HG03280 (cell line): ENCODE measurements around the gene TMEM44.
A peak's percentile ranks its signal among the peaks of the same experiment; 100 is the strongest.

ENCODE experiments used
- ATAC-seq: cut with Tn5 transposase; IDR thresholded peaks from one replicate; pipeline ENCODE4 v1.9.1; 2021; ENCODE audit warnings: mild to moderate bottlenecking, moderate library complexity; ENCODE audit not compliant: unreplicated experiment

The TMEM44 gene

GRCh38 chr3:194582196-194582905 is 50.9 kb downstream of the TMEM44 start:
- ATAC-seq: no peak

- ATAC-seq: no peak
Measured at GRCh38 chr3:194579091-194579606, 54.1 kb downstream of the TMEM44 start.

- ATAC-seq: no peak
Measured at GRCh38 chr3:194577986-194578905, 55.0 kb downstream of the TMEM44 start.

GRCh38 chr3:194575484-194576210 is 57.6 kb downstream of the TMEM44 start:
- no peak for ATAC-seq

GRCh38 chr3:194574639-194575483 is 58.4 kb downstream of the TMEM44 start:
- no peak for ATAC-seq

- peak; percentile 88 for ATAC-seq
Measured at GRCh38 chr3:194573680-194574437, 59.4 kb downstream of the TMEM44 start.

- ATAC-seq: no peak
Measured at GRCh38 chr3:194572944-194573491, 60.2 kb downstream of the TMEM44 start.

GRCh38 chr3:194572143-194572789 is 61.0 kb downstream of the TMEM44 start:
- no peak for ATAC-seq

GRCh38 chr3:194571491-194572142 is 61.6 kb downstream of the TMEM44 start:
- ATAC-seq: no peak

GRCh38 chr3:194570898-194571297 is 62.3 kb downstream of the TMEM44 start:
- ATAC-seq: no peak

- ATAC-seq: no peak
Measured at GRCh38 chr3:194570235-194570634, 63.0 kb downstream of the TMEM44 start.

- no peak for ATAC-seq
Measured at GRCh38 chr3:194569252-194569651, 64.0 kb downstream of the TMEM44 start.

- ATAC-seq: no peak
Measured at GRCh38 chr3:194565597-194566190, 67.5 kb downstream of the TMEM44 start.

GRCh38 chr3:194562986-194563385 is 70.2 kb downstream of the TMEM44 start:
- ATAC-seq: no peak

GRCh38 chr3:194561306-194561974 is 71.8 kb downstream of the TMEM44 start:
- no peak for ATAC-seq

- ATAC-seq: no peak
Measured at GRCh38 chr3:194560047-194560446, 73.2 kb downstream of the TMEM44 start.

GRCh38 chr3:194559530-194559929 is 73.7 kb downstream of the TMEM44 start:
- ATAC-seq: no peak
